Stimulated activated CD4-positive, alpha-beta T cell treated with anti-CD3 and anti-CD28 coated beads, Interleukin-12 subunit alpha, Interleukin-12 subunit beta, amount 100 ng/mL, for 48 hours (primary cell): ENCODE results near the gene ODAD3.
"Not testable (repeated sequence)": the region's sequence is repeated elsewhere in the genome, so short reads cannot be mapped to it uniquely, and the experiment has no call there.

Experiments used
- DNase-seq, 3 donors: peaks; one replicate each; pipeline ENCODE4 v3.0.0-alpha.2; 2020; ENCODE audit warnings: low read depth in 2 of 3, low spot score in 1 of 3

The ODAD3 gene

DNA sequence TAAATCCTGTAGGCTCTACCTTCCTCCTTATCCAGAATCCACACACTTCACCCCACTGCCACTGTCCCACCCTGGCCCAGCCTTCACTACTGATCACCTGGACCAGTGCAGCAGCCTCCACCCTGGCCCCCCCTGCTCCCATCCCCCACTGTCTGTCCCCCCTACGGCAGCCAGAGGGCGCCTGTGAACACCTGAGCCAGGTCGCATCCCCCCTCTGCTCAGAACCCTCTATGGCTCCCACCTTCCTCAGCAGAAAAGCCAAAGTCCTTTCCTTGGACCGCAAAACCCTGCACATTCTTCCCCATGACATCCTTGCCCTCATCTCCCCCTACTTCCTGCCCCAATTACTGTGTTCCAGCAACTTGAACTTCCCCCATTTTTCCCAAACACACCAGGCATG, 25.3 kb upstream of the ODAD3 start:
- DNase-seq = no peak

DNA sequence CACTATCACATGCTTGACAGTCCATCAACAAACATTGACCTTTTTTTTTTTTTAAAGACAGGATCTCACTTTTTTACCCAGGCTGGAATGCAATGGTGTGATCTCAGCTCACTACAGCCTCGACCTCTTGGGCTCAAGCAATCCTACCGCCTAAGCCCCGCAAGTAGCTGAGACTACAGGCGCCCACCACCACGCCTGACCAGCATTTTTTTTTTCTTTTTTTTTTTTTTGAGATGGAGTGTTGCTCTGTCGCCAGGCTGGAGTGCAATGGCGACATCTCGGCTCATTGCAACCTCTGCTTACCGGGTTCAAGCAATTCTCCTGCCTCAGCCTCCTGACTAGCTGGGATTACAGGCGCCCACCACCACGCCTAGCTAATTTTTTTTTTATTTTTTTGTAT, 24.0 kb upstream of the ODAD3 start:
- DNase-seq = not testable (repeated sequence)

DNA sequence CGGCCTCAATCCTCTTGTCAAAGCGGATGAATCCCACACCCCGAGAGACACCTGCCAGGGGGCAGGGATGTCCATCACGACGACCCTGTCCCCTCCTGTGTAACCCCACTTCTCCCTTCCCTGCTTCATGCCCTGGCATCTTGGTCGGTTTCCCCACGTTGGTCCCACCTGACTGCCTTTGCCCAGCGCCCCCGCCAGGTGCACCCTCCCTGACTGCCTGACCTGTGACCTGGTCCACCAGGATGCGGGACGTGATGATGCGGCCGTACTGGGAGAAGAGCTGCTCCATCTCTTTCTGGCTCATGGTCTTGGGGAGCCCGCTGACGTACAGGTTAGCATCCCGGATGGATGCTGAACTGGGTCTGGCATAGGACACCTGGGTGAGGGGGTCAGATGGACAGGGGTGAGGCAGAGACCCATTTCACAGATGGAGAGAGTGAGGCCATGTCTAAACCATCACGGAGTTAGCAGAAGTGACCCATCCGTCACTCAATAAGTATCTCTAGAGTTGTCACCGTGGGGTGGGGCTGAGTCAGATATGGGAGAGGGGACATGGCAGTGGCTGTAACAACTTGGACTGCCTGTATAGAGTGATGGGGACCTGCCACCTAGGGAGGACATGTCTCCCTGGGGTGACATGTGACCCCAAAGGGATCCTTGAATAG, 23.4 kb upstream of the ODAD3 start:
- no peak for DNase-seq

DNA sequence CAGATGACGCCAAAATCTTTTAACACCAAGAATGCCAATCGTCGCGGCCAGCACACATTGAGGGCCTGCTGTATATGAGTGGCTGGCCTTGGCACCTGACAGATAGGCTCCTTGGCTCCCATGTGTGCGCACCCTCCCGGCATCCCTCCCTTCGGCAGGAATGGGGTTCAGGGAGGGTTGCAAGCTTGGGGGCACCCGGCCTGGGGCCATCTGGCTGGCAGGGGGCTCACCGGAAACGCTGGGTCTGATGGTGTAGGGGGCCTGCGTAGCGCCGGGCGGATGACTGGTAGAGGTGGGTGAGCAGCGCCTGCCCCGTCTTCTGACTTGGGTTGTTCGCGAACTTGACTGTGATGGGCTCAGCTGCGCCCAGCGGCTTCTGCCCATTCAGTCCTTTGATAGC, 22.9 kb upstream of the ODAD3 start:
- DNase-seq = no peak

DNA sequence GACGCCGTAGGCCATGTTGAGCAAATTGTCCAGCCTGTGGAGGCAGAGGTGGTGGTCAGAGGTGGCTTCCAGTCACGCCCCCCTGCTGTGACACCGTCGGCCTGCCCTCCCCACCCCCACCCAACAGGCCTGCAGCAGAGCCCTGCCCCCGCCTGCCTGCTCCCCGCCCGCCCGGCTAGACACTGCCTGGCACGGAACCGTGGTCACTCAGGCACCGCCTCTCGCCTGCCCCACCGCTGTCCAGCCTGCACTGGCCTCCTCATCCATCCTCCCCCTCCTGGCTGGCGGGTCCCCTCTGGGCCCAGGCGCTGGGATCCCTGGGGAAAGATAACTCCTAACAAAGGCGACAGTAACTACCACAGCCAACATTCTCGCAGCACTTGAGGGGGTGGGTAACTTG, 22.2 kb upstream of the ODAD3 start:
- no peak for DNase-seq

DNA sequence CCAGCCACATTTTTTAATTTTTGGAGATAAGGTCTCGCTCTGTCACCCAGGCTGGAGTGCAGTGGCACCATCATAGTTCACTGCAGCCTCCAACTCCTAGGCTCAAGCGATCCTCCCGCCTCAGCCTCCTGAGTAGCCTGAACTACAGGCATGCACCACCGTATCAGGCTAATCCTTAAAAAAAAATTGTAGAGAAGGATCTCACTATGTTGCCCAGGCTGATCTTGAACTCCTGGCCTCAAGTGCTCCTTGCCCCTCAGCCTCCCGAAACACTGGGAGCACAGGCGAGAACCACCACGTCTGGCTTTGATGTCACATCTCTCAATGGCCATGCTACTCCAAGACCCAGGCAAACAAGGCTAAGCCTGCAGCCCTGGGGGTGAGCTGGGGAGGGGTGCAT, 21.7 kb upstream of the ODAD3 start:
- DNase-seq = no peak

DNA sequence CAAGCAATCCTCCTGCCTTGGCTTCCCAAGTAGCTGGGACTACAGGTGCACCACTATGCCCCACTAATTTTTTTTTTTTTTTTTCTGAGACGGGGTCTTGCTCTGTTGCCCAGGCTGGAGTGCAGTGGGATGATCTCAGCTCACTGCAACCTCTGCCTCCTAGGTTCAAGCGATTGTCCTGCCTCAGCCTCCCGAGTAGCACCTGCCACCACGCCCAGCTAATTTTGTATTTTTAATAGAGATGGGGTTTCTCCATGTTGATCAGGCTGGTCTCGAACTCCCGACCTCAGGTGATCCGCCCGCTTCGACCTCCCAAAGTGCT, 20.3 kb upstream of the ODAD3 start:
- DNase-seq = not testable (repeated sequence)

DNA sequence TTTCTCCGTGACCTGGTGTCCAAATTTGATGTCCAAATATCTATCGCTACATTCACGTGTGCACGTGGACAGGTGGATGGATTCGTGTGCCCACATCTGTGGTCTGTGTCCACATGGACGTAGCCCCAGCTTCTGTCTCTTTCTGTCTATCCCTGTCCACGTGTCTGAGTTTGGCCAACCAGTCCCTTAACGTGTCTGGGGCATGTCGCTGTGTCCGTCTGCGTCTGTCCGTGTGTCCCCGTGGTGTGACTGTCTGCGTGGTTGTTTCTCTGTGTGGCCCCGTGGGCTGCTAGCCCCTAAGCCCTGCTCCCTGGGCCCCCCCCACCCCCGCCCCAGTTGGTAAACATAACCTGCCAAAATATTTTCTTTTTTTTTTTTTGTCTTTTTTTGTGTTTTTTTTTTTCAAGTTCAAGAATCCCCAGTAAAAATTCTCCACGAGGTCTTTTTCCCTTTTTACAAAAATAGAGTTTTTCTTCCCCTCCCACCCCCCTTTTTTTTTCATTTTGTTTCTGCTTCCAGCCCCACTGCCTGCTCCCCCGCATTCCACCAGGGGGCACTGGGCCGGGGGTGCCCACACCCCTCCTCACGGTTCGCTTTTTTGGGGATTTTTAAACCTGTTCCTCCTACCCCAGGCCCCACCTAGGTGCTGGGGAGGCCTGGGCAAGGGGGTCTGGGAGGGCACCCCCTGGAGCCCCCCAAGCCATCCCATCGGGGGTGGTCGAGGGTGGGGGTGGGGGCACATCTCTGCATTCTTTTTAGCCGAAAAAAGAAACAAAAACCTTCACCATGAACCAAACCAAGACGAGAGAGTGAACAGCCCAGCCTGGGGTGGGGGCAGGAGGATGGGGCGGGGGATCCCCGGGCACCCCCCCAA, 18.8 kb upstream of the ODAD3 start:
- DNase-seq = no peak

DNA sequence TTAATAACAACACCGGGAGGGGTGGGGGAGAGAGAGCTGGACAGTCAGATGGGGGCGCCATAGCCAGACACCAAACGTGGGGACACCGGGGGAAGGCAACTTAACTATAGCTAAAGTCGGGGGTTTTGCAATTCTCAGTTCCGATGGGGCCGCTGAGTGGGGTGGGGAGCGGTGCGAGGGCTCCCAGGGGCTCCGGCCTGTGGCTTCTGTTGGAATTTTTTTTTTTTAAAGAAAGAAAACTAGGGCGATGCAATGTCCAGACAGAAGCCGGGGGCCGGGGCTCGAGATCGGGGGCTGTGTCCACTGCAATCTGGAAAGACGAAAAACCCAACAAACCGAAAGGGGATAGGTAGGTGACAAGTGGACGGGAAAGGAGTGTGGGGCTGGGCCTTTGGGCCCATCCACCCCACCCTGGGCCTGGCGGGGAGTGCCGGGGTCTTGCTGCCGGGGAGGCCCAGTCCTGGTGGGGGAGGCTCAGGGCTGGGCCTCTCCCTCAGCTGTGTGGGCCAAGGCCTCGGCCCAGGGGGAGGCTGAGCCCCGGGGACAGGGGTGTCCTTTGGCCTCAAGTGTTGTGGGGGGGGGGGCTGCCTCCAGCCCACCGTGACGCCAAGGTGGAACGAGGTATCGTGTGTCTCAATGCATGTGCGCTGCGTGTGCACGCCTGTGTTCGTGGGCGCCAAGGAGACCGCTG, 17.8 kb upstream of the ODAD3 start:
- no peak for DNase-seq

DNA sequence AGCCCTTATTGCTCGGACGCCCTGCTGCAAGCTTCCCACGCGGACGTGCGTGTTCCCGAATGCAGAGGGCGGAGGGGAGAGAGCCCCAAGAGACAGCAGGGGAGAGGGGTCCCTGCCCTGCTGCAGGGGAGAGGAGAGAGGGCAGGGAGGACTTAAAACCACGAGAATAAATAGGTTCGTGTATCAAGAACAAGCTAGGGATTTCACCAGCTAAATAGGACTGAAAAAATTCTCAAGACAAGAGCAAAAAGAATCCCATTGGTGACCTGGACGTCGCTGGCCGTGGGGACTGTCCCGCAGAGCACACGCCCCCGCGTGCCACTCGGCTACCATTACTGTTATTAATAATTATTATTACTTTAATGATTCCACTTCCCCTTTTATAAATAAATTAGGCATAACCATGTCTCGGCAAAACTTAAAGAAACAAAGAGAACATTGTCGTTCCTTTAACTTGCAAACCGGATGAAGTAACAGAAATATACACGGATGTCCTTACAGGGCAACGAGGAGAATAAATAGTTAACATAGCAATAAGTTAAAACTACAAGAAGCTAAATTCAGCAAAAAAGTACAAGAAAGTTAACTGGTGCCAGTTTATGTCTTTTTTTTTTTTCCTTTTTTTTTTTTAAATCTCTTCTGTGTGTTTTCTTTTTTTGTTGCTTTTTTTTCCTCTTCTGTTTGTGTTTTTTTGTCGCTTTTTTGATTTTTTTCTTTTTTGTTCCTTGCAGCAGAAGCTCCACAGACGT, 17.1 kb upstream of the ODAD3 start:
- DNase-seq = no peak

DNA sequence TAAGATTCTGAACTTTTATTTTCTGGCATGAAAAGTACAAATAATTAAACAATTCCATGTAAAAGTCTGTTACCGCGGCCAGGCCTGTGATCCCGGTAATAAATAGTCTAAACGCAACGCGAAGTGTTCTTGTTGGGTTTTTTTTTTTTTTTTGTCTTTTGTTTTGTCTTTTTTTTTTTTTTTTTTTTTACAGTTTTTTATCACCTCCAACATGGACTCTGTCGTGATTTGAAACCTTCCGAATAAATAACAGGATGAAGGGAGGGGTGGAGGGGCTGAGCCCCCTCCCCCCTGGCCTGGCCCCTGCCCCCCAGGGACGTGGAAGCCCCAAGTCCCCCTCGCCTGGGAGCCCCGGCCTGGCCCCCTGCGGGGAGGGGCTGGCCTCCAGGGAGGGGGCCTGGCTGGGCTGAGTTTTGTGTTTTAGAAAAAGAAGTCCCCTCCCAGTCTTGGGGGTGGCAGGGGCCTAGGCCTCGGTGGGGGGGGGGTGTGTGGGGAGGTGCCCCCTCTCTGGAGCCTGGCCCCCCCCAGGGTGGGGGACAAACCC, 16.5 kb upstream of the ODAD3 start:
- no peak for DNase-seq

DNA sequence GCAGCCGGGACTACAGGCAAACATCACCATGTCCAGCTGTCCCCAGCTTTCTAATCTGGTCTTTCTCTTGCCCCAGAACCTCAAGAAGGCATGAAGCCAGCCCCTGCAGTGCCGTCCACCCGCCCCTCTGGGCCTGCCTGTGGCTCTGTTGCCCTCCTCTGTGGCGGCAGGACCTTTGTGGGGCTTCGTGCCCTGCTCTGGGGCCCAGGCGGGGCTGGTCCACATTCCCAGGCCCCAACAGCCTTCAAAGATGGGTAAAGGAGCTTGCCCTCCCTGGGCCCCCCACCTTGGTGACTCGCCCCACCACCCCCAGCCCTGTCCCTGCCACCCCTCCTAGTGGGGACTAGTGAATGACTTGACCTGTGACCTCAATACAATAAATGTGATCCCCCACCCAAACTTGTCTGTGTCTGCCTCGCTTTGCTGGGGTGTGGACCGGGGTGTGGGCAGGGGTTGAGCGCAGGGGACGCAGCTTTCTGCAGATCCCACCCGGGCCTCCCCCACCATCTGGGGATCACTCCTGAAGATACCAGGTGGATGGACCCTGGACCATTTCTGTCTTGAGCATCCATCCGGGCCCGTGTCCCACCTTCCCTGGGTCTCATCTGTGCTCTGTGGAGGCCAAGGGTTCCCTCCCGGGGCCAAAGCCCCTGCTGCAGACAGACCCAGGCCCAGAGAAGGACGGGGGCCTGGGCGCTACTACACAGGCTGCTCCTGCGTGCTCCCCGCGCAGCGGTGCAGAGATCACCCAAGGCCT, 15.8 kb upstream of the ODAD3 start:
- no peak for DNase-seq

DNA sequence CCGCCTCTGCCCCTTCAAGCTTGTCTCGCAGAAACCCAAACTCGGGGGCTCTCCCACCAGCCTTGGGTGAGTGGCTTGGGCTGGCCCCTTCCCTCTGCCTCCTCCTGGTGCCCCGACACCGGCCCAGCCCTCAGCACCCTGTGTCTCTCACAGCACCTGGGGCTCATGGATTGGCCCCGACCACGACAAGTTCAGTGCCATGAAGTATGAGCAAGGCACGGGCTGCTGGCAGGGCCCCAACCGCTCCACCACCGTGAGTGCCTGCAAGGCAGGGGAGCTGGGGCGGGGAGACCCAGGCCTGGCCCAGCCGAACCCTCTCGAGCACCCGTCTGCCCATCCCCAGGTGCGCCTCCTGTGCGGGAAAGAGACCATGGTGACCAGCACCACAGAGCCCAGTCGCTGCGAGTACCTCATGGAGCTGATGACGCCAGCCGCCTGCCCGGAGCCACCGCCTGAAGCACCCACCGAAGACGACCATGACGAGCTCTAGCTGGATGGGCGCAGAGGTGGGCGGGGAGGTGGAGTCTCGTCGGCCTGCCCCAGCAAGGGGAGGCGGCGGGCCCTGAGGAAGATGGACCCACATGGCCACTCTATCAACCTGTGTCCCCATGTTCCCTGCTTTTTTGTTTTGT, 14.1 kb upstream of the ODAD3 start:
- DNase-seq = no peak

DNA sequence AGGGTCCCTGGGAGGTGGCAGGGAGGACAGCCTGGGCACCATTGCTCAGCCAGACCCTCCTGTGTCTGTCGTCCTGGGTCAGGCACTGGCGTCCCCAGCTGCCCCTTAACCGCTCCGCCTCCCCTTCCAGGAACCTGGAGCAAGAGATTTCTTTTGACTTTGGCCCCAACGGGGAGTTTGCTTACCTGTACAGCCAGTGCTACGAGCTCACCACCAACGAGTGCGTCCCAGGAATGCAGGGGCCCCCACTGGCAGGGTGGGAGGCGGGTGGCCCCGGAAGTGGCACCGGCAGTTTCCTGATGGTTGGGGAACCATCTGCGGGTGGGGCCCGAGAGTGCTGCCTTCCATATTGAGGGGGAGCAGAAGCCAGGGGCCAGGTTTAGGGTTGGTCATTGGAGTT, 13.5 kb upstream of the ODAD3 start:
- DNase-seq = no peak

DNA sequence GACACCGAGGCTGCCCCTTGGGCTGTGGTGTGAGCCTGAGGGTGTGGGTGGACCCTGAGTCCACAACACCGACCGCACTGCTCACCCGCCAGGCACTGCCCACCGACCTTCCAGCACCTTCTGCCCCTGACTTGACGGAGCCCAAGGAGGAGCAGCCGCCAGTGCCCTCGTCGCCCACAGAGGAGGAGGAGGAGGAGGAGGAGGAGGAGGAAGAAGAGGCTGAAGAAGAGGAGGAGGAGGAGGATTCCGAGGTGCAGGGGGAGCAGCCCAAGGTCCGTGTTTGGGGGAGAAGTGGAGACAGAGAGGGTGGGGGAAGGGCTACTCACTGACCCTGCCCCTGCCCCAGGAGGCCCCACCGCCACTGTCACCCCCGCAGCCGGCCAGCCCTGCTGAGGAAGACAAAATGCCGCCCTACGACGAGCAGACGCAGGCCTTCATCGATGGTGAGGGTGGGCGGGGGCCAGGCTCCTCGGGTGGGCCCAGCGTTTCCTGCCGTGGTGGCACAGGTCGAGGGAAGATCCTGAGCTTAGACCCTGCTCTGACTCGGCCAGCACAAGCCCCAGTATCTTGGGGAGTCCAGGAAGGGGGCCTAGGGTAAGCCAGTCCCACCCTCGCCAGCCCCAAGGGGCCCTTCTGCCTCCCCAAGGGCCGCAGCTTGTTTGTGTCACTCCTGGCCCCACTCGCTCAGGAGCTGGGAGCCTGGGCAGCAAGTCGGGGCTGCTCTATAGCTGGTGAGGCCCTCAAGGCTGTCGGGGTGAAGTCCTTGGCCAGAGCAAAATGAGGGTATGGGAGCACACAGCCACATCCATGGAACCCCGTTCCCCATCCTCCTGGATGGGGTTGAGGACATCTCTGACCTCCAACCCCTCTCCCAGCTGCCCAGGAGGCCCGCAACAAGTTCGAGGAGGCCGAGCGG, 12.7 kb upstream of the ODAD3 start:
- DNase-seq = no peak

DNA sequence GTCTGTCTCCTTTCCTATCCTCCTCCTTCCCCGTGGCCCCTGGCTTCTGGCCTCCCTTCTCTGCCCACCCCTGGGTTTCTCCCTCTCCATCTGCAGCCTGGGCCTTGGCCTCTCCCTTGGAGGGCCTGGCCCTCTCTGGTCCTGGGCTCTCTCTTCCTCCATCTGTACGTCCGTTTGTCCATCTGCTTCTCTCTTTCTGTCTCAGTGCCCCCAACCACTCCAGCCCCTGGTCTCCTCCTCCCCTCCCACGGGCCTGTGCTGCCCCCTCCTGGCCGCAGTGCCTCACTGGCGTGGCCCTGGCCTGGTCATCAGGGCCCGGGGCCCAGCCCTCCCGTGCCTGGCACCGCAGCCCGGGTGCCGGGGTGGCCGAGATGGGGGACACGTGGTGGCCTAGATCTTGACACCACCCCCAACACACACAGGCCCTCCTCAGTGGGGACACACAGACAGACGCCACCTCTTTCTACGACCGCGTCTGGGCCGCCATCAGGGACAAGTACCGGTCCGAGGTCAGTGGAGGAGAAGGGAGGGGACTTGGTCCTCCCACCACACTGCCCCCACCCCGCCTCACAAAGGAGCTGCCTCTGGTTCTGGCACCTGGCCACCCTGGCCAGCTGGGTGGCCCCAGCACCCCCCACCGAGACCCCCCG, 11.9 kb upstream of the ODAD3 start:
- DNase-seq = peak in 1 of 3 donors; percentile 32

DNA sequence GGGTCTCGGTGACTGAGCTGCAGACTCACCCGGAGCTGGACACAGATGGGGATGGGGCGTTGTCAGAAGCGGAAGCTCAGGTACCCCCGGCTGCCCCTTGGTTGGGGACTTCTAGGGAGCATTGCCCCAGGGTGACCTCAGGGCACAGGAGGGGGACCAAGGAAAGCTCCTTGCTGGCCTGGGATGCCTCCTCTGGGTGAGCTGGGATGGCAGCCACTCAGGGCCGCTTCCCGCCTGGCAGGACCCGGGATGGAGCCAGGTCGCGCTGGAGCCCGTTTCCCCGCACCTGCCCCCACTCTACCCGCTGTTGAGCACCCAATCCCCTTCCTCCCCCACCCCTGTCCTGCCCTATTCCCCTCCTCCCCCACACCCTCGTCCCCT, 11.3 kb upstream of the ODAD3 start:
- DNase-seq = no peak

DNA sequence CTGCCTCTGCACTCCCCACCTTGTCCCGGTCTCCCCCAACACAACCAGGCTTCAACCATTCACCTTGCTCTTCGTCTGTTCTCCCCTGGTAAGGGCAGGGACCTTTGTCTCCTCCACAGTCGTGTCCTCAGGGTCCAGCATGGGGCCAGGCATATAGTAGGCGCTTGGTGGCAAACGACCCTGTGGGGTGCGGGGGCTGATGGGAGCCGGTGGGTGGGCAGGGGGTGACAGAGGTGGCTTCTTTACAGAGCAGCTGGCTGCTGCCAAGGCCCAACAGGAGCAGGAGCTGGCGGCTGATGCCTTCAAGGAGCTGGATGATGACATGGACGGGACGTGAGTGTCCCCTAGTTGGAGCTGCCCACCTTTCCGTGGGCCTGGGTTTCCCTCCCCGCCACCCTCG, 10.2 kb upstream of the ODAD3 start:
- no peak for DNase-seq

DNA sequence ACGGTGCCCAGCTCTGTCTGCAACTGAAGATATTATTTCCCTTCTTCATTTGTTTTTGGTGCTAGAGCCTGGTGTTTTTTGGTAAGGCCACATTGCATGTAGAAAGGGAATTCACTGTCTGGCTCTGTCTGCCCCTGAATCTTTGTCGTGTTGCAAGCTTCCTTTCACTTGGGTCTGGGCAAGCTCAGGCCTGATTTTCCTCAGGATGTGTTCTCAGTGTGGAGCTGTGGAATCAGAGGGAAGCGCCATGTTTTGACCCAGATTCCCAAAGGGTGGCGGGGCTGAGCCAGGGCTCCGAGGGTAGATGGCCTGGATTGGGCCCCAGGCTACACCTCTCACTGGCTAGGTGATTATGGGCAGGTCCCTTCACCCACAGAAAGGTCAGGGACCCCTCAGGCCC, 9.1 kb upstream of the ODAD3 start:
- no peak for DNase-seq
